K562 (cell line): Measurements from ENCODE around the gene PPFIA3. TPM values are rescaled to one million over a fixed set of nuclear protein-coding genes. Genes with fewer than 3 reads are reported as not detected.

Source experiments
- GTF2B ChIP-seq: IDR thresholded peaks from 2 replicates; pipeline ENCODE4 v1.6.1; 2011; ENCODE audit not compliant: insufficient read length; ENCODE audit errors: extremely low read depth
- HEY1 ChIP-seq: fragments of 250-450 bp; sonication (Bioruptor Pico); IDR thresholded peaks from 2 replicates; pipeline ENCODE4 v1.5.0; 2020; ENCODE audit warnings: mild to moderate bottlenecking, moderate library complexity, borderline replicate concordance
- HINFP ChIP-seq: fragments of 450-650 bp; conservative IDR thresholded peaks from 2 replicates; pipeline ENCODE4 v1.6.1; 2016; ENCODE audit warnings: missing genetic modification characterization, low read depth, mild to moderate bottlenecking, control low read depth, missing compliant biosample characterization
- KLF10 ChIP-seq: fragments of 250-450 bp; sonication (Bioruptor Pico); IDR thresholded peaks from 2 replicates; pipeline ENCODE4 v1.6.1; 2021; ENCODE audit warnings: matching md5 sums
- MCM3 ChIP-seq: fragments of 450-650 bp; IDR thresholded peaks from 2 replicates; pipeline ENCODE4 v1.6.1; 2016
- MTA2 ChIP-seq: fragments of 450-650 bp; IDR thresholded peaks from 2 replicates; pipeline ENCODE4 v1.6.1; 2016; ENCODE audit warnings: low read depth
- MYBL2 ChIP-seq, 2 experiments: fragments of 450-650 bp in 1 of 2; sonication (generic) in 1 of 2; formaldehyde crosslinking in 1 of 2; IDR thresholded peaks; 2 replicates each; pipeline versions ENCODE4 v1.6.1 to v1.8.1; 2017 to 2022; ENCODE audit warnings: borderline replicate concordance in 1 of 2, inconsistent platforms in 1 of 2, low read depth in 1 of 2, mild to moderate bottlenecking in 1 of 2, missing genetic modification reagents in 1 of 2, moderate library complexity in 1 of 2
- NFE2 ChIP-seq: IDR thresholded peaks from 2 replicates; pipeline ENCODE4 v1.6.1; 2014; ENCODE audit warnings: antibody characterized with exemption, low read depth
- NR4A1 ChIP-seq, 2 experiments: fragments of 250-450 bp in 1 of 2; fragments of 450-650 bp in 1 of 2; sonication (Bioruptor Pico) in 1 of 2; IDR thresholded peaks; 2 replicates each; pipeline versions ENCODE4 v1.4.0 to v1.6.1; 2016 to 2020; ENCODE audit warnings: mild to moderate bottlenecking in 2 of 2, missing compliant biosample characterization in 1 of 2, missing genetic modification characterization in 1 of 2, moderate library complexity in 1 of 2
- PHB ChIP-seq: fragments of 250-450 bp; sonication (Bioruptor Pico); IDR thresholded peaks from 2 replicates; pipeline ENCODE4 v1.5.0; 2021
- RNF2 ChIP-seq: sonication (generic); IDR thresholded peaks from 2 replicates; pipeline ENCODE4 v1.6.1; 2016
- SAFB ChIP-seq: fragments of 200-400 bp; formaldehyde crosslinking; IDR thresholded peaks from 2 replicates; pipeline ENCODE4 v1.6.1; 2017; ENCODE audit warnings: low read depth, low read length, borderline replicate concordance
- VEZF1 ChIP-seq: fragments of 200-800 bp; sonication (Bioruptor generic); IDR thresholded peaks from 2 replicates; pipeline ENCODE4 v1.6.1; 2017; ENCODE audit warnings: missing genetic modification characterization, missing compliant biosample characterization
- ZBTB8A ChIP-seq: fragments of 450-650 bp; IDR thresholded peaks from 2 replicates; pipeline ENCODE4 v1.6.1; 2018; ENCODE audit warnings: mild to moderate bottlenecking, moderate library complexity; ENCODE audit not compliant: partially characterized antibody
- ZNF311 ChIP-seq: fragments of 250-450 bp; sonication (Bioruptor Pico); IDR thresholded peaks from 2 replicates; pipeline ENCODE4 v1.4.0; 2020; ENCODE audit warnings: mild to moderate bottlenecking, moderate library complexity
- ZNF551 ChIP-seq: fragments of 250-450 bp; sonication (Bioruptor Pico); IDR thresholded peaks from 2 replicates; pipeline ENCODE4 v1.5.0; 2021; ENCODE audit warnings: mild to moderate bottlenecking, moderate library complexity
- ZNF586 ChIP-seq: fragments of 450-650 bp; formaldehyde crosslinking; conservative IDR thresholded peaks from 2 replicates; pipeline ENCODE4 v1.4.0; 2020; ENCODE audit warnings: mild to moderate bottlenecking, moderate library complexity
- ZNF589 ChIP-seq: fragments of 200-800 bp; sonication (Bioruptor generic); IDR thresholded peaks from 2 replicates; pipeline ENCODE4 v1.6.1; 2016; ENCODE audit warnings: low read depth, missing genetic modification characterization, missing compliant biosample characterization
- ZNF644 ChIP-seq: fragments of 200-800 bp; sonication (Bioruptor generic); IDR thresholded peaks from 2 replicates; pipeline ENCODE4 v1.6.1; 2016; ENCODE audit warnings: low read depth, missing genetic modification characterization, missing compliant biosample characterization
- polyA plus RNA-seq, 8 experiments: library from polyadenylated mRNA; depleted of rRNA in 4 of 8; stranded (reverse) in 5 of 8; unstranded in 3 of 8; fragments of >200 nt; fragmentation: Nextera tagmentation in 2 of 8; fragmentation: Illumina TruSeq in 1 of 8; extraction: Ambion mirVana in 2 of 8; extraction: Trizol in 1 of 8; gene quantifications; 2 replicates each; pipeline versions ENCODE4 v1.2.1 to v1.2.3, GENCODE V29; 2011 to 2014; ENCODE audit warnings: inconsistent platforms in 1 of 8, missing spikeins in 1 of 8
- total RNA-seq, 7 experiments: library from RNA; depleted of rRNA in 6 of 7; stranded (reverse); fragments of >200 nt in 6 of 7; fragmentation: Illumina TruSeq in 2 of 7; extraction: Trizol in 2 of 7; gene quantifications; 2 replicates each; pipeline versions ENCODE4 v1.2.1 to v1.2.3, GENCODE V29; 2011 to 2021; ENCODE audit warnings: low replicate concordance in 1 of 7
- TF ChIP-seq, protein P1 (sequence below): sonication (generic); formaldehyde crosslinking; IDR thresholded peaks from 2 replicates; pipeline ENCODE4 v1.5.0; 2020; ENCODE audit warnings: missing genetic modification reagents
- TF ChIP-seq, protein P2 (sequence below): fragments of 200-800 bp; sonication (Bioruptor generic); IDR thresholded peaks from 2 replicates; pipeline ENCODE4 v1.6.1; 2017; ENCODE audit warnings: missing genetic modification characterization, missing compliant biosample characterization

The PPFIA3 gene
- total and polyA plus RNA-seq, 9 of the 15 experiments (the other 6 are each of a cell fraction or from before 2014, with no cell fraction given) = 0.10 to 53.0 (median 17.6) TPM

GRCh38 chr19:49127674-49128544, 8.6 kb downstream of the PPFIA3 start (continued):
- TF ChIP-seq VEZF1 (CRISPR knock-in tag) (peak; percentile 80), SAFB (peak; percentile 68), MTA2 (no peak), HEY1 (no peak), RNF2 (peak; percentile 97), HINFP (no peak), ZNF586 (CRISPR knock-in tag) (no peak), GTF2B (no peak), ZNF644 (tag) (no peak), ZNF551 (CRISPR knock-in tag) (no peak), KLF10 (no peak), NFE2 (no peak; the same call in 1 of the 2 replicates), ZNF311 (no peak), PHB (no peak), NR4A1 (CRISPR knock-in tag; IDR thresholded peaks at IDR 0.05) (no peak), NR4A1 (tag; IDR thresholded peaks at IDR 0.05) (peak; percentile 83), MYBL2 (IDR thresholded peaks at IDR 0.05; ENCODE audit: low read depth) (no peak), MYBL2 (CRISPR knock-in tag; IDR thresholded peaks at IDR 0.05; ENCODE audit: borderline replicate concordance) (no peak), MCM3 (no peak), ZNF589 (CRISPR knock-in tag) (no peak), ZBTB8A (no peak)
- TF ChIP-seq, protein P1, sequence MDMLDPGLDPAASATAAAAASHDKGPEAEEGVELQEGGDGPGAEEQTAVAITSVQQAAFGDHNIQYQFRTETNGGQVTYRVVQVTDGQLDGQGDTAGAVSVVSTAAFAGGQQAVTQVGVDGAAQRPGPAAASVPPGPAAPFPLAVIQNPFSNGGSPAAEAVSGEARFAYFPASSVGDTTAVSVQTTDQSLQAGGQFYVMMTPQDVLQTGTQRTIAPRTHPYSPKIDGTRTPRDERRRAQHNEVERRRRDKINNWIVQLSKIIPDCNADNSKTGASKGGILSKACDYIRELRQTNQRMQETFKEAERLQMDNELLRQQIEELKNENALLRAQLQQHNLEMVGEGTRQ (CRISPR knock-in tag) = peak; percentile 32; the same call in 1 of the 2 replicates
- TF ChIP-seq, protein P2, sequence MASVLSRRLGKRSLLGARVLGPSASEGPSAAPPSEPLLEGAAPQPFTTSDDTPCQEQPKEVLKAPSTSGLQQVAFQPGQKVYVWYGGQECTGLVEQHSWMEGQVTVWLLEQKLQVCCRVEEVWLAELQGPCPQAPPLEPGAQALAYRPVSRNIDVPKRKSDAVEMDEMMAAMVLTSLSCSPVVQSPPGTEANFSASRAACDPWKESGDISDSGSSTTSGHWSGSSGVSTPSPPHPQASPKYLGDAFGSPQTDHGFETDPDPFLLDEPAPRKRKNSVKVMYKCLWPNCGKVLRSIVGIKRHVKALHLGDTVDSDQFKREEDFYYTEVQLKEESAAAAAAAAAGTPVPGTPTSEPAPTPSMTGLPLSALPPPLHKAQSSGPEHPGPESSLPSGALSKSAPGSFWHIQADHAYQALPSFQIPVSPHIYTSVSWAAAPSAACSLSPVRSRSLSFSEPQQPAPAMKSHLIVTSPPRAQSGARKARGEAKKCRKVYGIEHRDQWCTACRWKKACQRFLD (CRISPR knock-in tag) = no peak
